Neuronal stem cell (in vitro differentiated cells): ENCODE data around the gene TEKT3.

Experiments
- DNase-seq: peaks from one replicate; pipeline ENCODE4 v3.0.0-alpha.2; 2013; ENCODE audit warnings: low spot score
- H2AFZ ChIP-seq: one replicate; pipeline ENCODE4 v1.6.1; 2013; ENCODE audit warnings: mild to moderate bottlenecking, low read length, inconsistent platforms
- H2AK5ac ChIP-seq: 2 replicates; pipeline ENCODE4 v1.6.1; 2013; ENCODE audit warnings: low read depth, mild to moderate bottlenecking, inconsistent platforms, low read length, moderate library complexity, mixed read lengths
- H2BK120ac ChIP-seq: 2 replicates; pipeline ENCODE4 v1.6.1; 2013; ENCODE audit warnings: low read depth, mild to moderate bottlenecking, inconsistent platforms, low read length, moderate library complexity, mixed read lengths
- H2BK12ac ChIP-seq: one replicate; pipeline ENCODE4 v1.6.1; 2013; ENCODE audit warnings: low read length, inconsistent platforms
- H2BK15ac ChIP-seq: 2 replicates; pipeline ENCODE4 v1.6.1; 2013; ENCODE audit warnings: mild to moderate bottlenecking, low read length, inconsistent platforms, mixed read lengths
- H2BK5ac ChIP-seq: one replicate; pipeline ENCODE4 v1.6.1; 2013; ENCODE audit warnings: inconsistent platforms, mild to moderate bottlenecking, low read length, moderate library complexity
- H3K14ac ChIP-seq: one replicate; pipeline ENCODE4 v1.6.1; 2013; ENCODE audit warnings: low read length, inconsistent platforms
- H3K18ac ChIP-seq: 2 replicates; pipeline ENCODE4 v1.6.1; 2013; ENCODE audit warnings: low read length, inconsistent platforms
- H3K23ac ChIP-seq: 2 replicates; pipeline ENCODE4 v1.6.1; 2013; ENCODE audit warnings: low read depth, mild to moderate bottlenecking, mixed read lengths, low read length, inconsistent platforms; ENCODE audit not compliant: poor library complexity
- H3K27ac ChIP-seq: replicated peaks from 3 replicates; pipeline ENCODE4 v1.5.1; 2013; ENCODE audit warnings: low read length, inconsistent platforms
- H3K27me3 ChIP-seq, 3 experiments: 2 replicates each; pipeline ENCODE4 v1.6.1; 2013; ENCODE audit warnings: low read length in 3 of 3, mild to moderate bottlenecking in 2 of 3, inconsistent platforms in 1 of 3, low read depth in 1 of 3, mixed read lengths in 1 of 3, moderate library complexity in 1 of 3; ENCODE audit not compliant: control insufficient read depth in 3 of 3, insufficient read depth in 3 of 3
- H3K36me3 ChIP-seq, 2 donors: replicated peaks in 1 of 2; 2 replicates each; pipeline ENCODE4 v1.6.1; 2013; ENCODE audit warnings: low read length in 2 of 2; ENCODE audit not compliant: control insufficient read depth in 2 of 2, insufficient read depth in 2 of 2
- H3K4ac ChIP-seq: 2 replicates; pipeline ENCODE4 v1.6.1; 2013; ENCODE audit warnings: inconsistent platforms, mild to moderate bottlenecking, low read length, moderate library complexity
- H3K4me1 ChIP-seq, 2 donors: 1 replicate in 1 of 2; 2 replicates in 1 of 2; pipeline ENCODE4 v1.6.1; 2013; ENCODE audit warnings: low read length in 2 of 2, low read depth in 1 of 2; ENCODE audit not compliant: control insufficient read depth in 2 of 2, insufficient read depth in 1 of 2
- H3K4me2 ChIP-seq: one replicate; pipeline ENCODE4 v1.6.1; 2013; ENCODE audit warnings: mild to moderate bottlenecking, low read length, inconsistent platforms; ENCODE audit not compliant: insufficient read depth, poor library complexity, severe bottlenecking
- H3K4me3 ChIP-seq, 2 donors: 2 replicates each; pipeline ENCODE4 v1.5.1; 2013; ENCODE audit warnings: low read length in 2 of 2, mild to moderate bottlenecking in 2 of 2, inconsistent platforms in 1 of 2, moderate library complexity in 1 of 2
- H3K79me1 ChIP-seq: one replicate; pipeline ENCODE4 v1.6.1; 2013; ENCODE audit warnings: low read depth, mild to moderate bottlenecking, inconsistent platforms, low read length, moderate library complexity
- H3K9ac ChIP-seq: one replicate; pipeline ENCODE4 v1.6.1; 2013; ENCODE audit warnings: mild to moderate bottlenecking, low read depth, low read length, inconsistent platforms; ENCODE audit not compliant: poor library complexity
- H3K9me3 ChIP-seq, 2 donors: replicated peaks in 1 of 2; 2 replicates each; pipeline versions ENCODE3 to v1.6.1; 2013; ENCODE audit warnings: low read length in 2 of 2, mild to moderate bottlenecking in 2 of 2, inconsistent platforms in 1 of 2, low read depth in 1 of 2, mixed read lengths in 1 of 2, moderate library complexity in 1 of 2; ENCODE audit not compliant: control insufficient read depth in 2 of 2, insufficient read depth in 1 of 2
- H4K8ac ChIP-seq: one replicate; pipeline ENCODE4 v1.6.1; 2013; ENCODE audit warnings: low read depth, mild to moderate bottlenecking, inconsistent platforms, low read length, moderate library complexity
- H4K91ac ChIP-seq: one replicate; pipeline ENCODE4 v1.6.1; 2013; ENCODE audit warnings: low read length, low read depth, mild to moderate bottlenecking, inconsistent platforms; ENCODE audit not compliant: poor library complexity
- WGBS, 2 donors: extraction: QIAGEN DNeasy Blood & Tissue Kit; methylation state at CpG; one replicate each; pipeline ENCODE4 v1.1.7; 2013; ENCODE audit warnings: missing lambda C conversion rate in 2 of 2, mixed read lengths in 1 of 2; ENCODE audit not compliant: insufficient read length in 2 of 2, insufficient replicate concordance in 1 of 2; ENCODE audit errors: extremely low coverage in 2 of 2; 5-methylcytosine and 5-hydroxymethylcytosine counted together

TEKT3 gene

GRCh38 chr17:15284537-15284936 is 56.9 kb downstream of the TEKT3 start:
- Histone ChIP-seq H3K14ac (no peak overlapping the region), H3K18ac (no peak overlapping the region), H2BK5ac (no peak overlapping the region), H3K9me3 (no peaks in the 10 kb centered on the region), H3K9ac (no peak overlapping the region), H2BK12ac (no peak overlapping the region), H4K8ac (no peak overlapping the region), H3K4me1 (no peaks in the 10 kb centered on the region), H2BK15ac (no peak overlapping the region), H3K36me3 (no peaks in the 10 kb centered on the region), H3K27me3 (no peaks in the 10 kb centered on the region), H3K4ac (no peak overlapping the region), H2BK120ac (no peak overlapping the region), H3K4me2 (no peak overlapping the region), H3K23ac (no peak overlapping the region), H3K79me1 (no peaks in the 10 kb centered on the region), H3K4me3 (no peak overlapping the region), H2AFZ (no peak overlapping the region), H3K27ac (no peak overlapping the region), H2AK5ac (no peak overlapping the region), H4K91ac (no peak overlapping the region)
- WGBS, 2 donors, result no CpG with 5 or more reads among the region's 2 CpGs
- no peak for DNase-seq

DNA sequence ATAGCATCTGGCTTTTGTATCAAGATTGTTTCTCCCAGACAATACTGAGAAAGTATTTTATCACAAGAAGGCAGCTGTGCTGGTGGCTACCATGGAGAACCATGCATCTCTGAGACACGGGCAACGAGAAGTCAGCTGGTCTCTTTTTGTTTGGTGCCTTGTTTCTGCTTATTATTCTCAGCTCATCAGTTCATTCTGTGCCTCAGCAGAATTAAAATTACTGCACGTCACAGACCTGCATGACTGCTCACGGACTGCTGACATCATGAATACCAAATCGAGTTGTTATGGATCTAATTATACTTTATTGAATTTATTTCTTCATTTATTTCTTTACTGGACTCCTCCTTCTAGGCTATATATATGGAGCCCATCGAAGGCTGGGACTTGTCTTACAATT is 57.3 kb downstream of the TEKT3 start:
- Histone ChIP-seq H3K4me1 (no peaks in the 10 kb centered on the region), H3K4ac (no peak overlapping the region), H4K8ac (no peak overlapping the region), H3K27ac (no peak overlapping the region), H3K79me1 (no peaks in the 10 kb centered on the region), H2BK5ac (no peak overlapping the region), H2BK15ac (no peak overlapping the region), H3K4me3 (no peak overlapping the region), H3K14ac (no peak overlapping the region), H3K9me3 (no peaks in the 10 kb centered on the region), H3K4me2 (no peak overlapping the region), H3K27me3 (peaks cover 0 to 4% (median 0%) of the 10 kb centered on the region in 3 experiments), H2AK5ac (no peak overlapping the region), H2AFZ (no peak overlapping the region), H2BK12ac (no peak overlapping the region), H3K23ac (no peak overlapping the region), H4K91ac (no peak overlapping the region), H3K9ac (no peak overlapping the region), H2BK120ac (no peak overlapping the region), H3K36me3 (no peaks in the 10 kb centered on the region), H3K18ac (no peak overlapping the region)
- no CpG with 5 or more reads among the region's 6 CpGs for WGBS, 2 donors
- no peak for DNase-seq

DNA sequence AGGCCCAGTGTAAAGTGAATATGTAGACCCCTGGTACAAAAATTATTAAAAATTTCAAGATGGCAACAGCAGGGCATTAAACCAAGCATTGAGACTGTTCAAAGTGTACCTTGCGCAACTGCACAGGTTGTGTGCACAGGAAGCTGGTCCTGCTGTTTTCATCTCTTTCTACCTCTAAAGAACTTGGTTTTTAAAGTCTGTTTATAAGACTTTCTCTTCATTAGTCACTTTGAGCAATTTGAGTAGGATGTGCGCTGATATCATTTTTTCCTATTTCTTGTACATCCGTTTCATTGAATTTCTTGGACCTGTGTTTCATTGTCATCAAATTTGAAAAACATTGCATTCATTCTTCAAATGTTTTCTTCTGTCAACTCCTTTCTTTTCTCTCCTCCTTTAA is 59.5 kb downstream of the TEKT3 start:
- Histone ChIP-seq H3K27me3 (peaks cover 0 to 7% (median 0%) of the 10 kb centered on the region in 3 experiments), H3K27ac (no peak overlapping the region), H2AFZ (no peak overlapping the region), H2BK12ac (no peak overlapping the region), H3K4ac (no peak overlapping the region), H2BK120ac (no peak overlapping the region), H3K36me3 (no peaks in the 10 kb centered on the region), H3K79me1 (no peaks in the 10 kb centered on the region), H3K4me1 (peaks cover 5% of the 10 kb centered on the region in 2 donors), H3K4me2 (no peak overlapping the region), H3K18ac (no peak overlapping the region), H3K14ac (no peak overlapping the region), H3K9ac (no peak overlapping the region), H2BK5ac (no peak overlapping the region), H3K4me3 (no peak overlapping the region), H2BK15ac (no peak overlapping the region), H3K23ac (no peak overlapping the region), H4K91ac (no peak overlapping the region), H4K8ac (no peak overlapping the region), H2AK5ac (no peak overlapping the region), H3K9me3 (no peaks in the 10 kb centered on the region)
- WGBS, 2 donors, result no CpG with 5 or more reads among the region's 3 CpGs
- DNase-seq, result no peak

DNA sequence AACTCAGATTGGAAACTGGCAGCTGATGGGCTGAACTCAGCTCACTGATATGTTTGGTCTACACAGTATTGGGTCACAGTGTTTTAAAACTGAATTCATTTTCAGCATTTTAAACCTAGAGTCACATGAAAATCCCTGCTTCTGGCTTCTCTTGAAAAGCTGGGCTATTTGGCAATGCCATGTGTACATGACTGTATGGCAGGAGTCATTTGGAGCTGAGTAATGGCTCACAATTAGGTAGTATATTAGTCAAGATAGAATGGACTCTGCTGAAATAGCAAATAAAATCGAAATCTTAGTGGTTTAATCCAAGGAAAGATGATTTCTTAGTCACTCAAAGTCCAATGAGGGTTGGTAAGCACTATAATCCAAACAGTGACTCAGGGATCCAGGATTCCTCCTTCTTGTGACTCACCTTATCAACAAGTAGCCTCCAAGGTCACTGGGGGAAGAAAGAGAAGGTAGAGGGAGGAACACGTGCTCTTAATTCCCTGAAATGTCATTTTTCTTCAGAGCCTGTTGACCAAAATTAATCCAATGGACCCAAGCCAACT is 62.4 kb downstream of the TEKT3 start:
- Histone ChIP-seq H2BK15ac (no peak overlapping the region), H2BK12ac (no peak overlapping the region), H2AK5ac (no peak overlapping the region), H3K27me3 (peaks cover 0 to 7% (median 0%) of the 10 kb centered on the region in 3 experiments), H3K4me3 (no peak overlapping the region), H2BK120ac (no peak overlapping the region), H4K8ac (no peak overlapping the region), H2BK5ac (no peak overlapping the region), H3K4ac (no peak overlapping the region), H3K9me3 (no peaks in the 10 kb centered on the region), H3K36me3 (no peaks in the 10 kb centered on the region), H3K79me1 (no peaks in the 10 kb centered on the region), H3K4me2 (no peak overlapping the region), H3K4me1 (peaks cover 5% of the 10 kb centered on the region in 2 donors), H3K14ac (no peak overlapping the region), H3K23ac (no peak overlapping the region), H2AFZ (no peak overlapping the region), H3K27ac (no peak overlapping the region), H4K91ac (no peak overlapping the region), H3K9ac (no peak overlapping the region), H3K18ac (no peak overlapping the region)
- WGBS, 2 donors, result no CpG with 5 or more reads among the region's 2 CpGs
- DNase-seq, result no peak
